Gastroesophageal sphincter (tissue), 3 donors: ENCODE data around the gene GIGYF1.

Experiments used
- EP300 ChIP-seq: sonication (generic); formaldehyde crosslinking; IDR thresholded peaks from one replicate; pipeline ENCODE4 v1.6.1; 2017; ENCODE audit warnings: antibody characterized with exemption, mild to moderate bottlenecking
- POLR2A ChIP-seq, 2 donors: fragments of 450-650 bp; IDR thresholded peaks; one replicate each; pipeline ENCODE4 v1.6.1; 2017; ENCODE audit warnings: antibody characterized with exemption in 2 of 2, mild to moderate bottlenecking in 2 of 2, moderate library complexity in 1 of 2
- POLR2AphosphoS5 ChIP-seq: sonication (generic); formaldehyde crosslinking; IDR thresholded peaks from one replicate; pipeline ENCODE4 v1.6.1; 2017; ENCODE audit warnings: antibody characterized with exemption
- TF ChIP-seq, protein P1 (sequence below), 4 experiments: fragments of 200-600 bp in 2 of 4; fragments of 450-650 bp in 2 of 4; sonication (generic) in 1 of 4; IDR thresholded peaks; one replicate each; pipeline ENCODE4 v1.5.1; 2017 to 2019; ENCODE audit warnings: antibody characterized with exemption in 4 of 4, mild to moderate bottlenecking in 2 of 4, moderate library complexity in 2 of 4

DNA sequence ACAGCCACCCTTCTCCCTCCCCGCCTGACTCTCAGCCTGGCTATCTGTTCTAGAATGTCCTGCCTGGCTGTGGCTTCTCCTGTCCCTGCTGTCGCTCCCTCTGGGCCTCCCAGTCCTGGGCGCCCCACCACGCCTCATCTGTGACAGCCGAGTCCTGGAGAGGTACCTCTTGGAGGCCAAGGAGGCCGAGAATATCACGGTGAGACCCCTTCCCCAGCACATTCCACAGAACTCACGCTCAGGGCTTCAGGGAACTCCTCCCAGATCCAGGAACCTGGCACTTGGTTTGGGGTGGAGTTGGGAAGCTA, 27.4 kb upstream of the GIGYF1 start:
- TF ChIP-seq, protein P1, sequence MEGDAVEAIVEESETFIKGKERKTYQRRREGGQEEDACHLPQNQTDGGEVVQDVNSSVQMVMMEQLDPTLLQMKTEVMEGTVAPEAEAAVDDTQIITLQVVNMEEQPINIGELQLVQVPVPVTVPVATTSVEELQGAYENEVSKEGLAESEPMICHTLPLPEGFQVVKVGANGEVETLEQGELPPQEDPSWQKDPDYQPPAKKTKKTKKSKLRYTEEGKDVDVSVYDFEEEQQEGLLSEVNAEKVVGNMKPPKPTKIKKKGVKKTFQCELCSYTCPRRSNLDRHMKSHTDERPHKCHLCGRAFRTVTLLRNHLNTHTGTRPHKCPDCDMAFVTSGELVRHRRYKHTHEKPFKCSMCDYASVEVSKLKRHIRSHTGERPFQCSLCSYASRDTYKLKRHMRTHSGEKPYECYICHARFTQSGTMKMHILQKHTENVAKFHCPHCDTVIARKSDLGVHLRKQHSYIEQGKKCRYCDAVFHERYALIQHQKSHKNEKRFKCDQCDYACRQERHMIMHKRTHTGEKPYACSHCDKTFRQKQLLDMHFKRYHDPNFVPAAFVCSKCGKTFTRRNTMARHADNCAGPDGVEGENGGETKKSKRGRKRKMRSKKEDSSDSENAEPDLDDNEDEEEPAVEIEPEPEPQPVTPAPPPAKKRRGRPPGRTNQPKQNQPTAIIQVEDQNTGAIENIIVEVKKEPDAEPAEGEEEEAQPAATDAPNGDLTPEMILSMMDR (IDR thresholded peaks at IDR 0.05): no peak
- TF ChIP-seq EP300 (no peak), POLR2AphosphoS5 (no peak), POLR2A (IDR thresholded peaks at IDR 0.05) (no peak)
